Thoracic aorta (tissue), 2 donors: ENCODE results near the gene ENOX1. TPM values are rescaled to one million over a fixed set of nuclear protein-coding genes. Genes with fewer than 3 reads are reported as not detected.

ENCODE experiments used
- ATAC-seq: fragments of 150-250 bp; one replicate; pipeline ENCODE4 v1.8.0; 2017; ENCODE audit warnings: low read depth; ENCODE audit not compliant: insufficient number of reproducible peaks, low FRiP score
- DNase-seq: peaks from one replicate; pipeline ENCODE4 v3.0.0-alpha.2; 2020; ENCODE audit warnings: low spot score
- H3K27ac ChIP-seq, 2 donors: fragments of 200-600 bp; sonication (generic); 1 replicate in 1 of 2; 2 replicates in 1 of 2; pipeline ENCODE4 v1.5.1; 2016; ENCODE audit warnings: mild to moderate bottlenecking in 2 of 2, moderate library complexity in 2 of 2
- H3K27me3 ChIP-seq: fragments of 200-600 bp; sonication (generic); replicated peaks from 2 replicates; pipeline ENCODE4 v1.6.0; 2016; ENCODE audit warnings: mild to moderate bottlenecking; ENCODE audit not compliant: insufficient read depth
- H3K36me3 ChIP-seq: fragments of 200-600 bp; sonication (generic); one replicate; pipeline ENCODE4 v1.5.1; 2016
- H3K4me1 ChIP-seq, 2 donors: fragments of 200-600 bp; sonication (generic); 1 replicate in 1 of 2; 2 replicates in 1 of 2; pipeline versions ENCODE4 v1.5.1 to v1.6.0; 2016; ENCODE audit warnings: low read depth in 2 of 2, mild to moderate bottlenecking in 1 of 2; ENCODE audit not compliant: control insufficient read depth in 1 of 2
- H3K4me3 ChIP-seq: fragments of 200-600 bp; sonication (generic); 2 replicates; pipeline ENCODE4 v1.5.1; 2016; ENCODE audit warnings: mild to moderate bottlenecking
- H3K9me3 ChIP-seq: fragments of 200-600 bp; sonication (generic); 2 replicates; pipeline ENCODE4 v1.5.1; 2016
- total RNA-seq, 2 donors: library from RNA; depleted of rRNA; stranded (reverse); fragments of >200 nt; gene quantifications; one replicate each; pipeline versions ENCODE4 v1.1.0 to v1.2.3, GENCODE V29; 2016
- TF ChIP-seq, protein P1 (sequence below): fragments of 200-600 bp; sonication (generic); IDR thresholded peaks from one replicate; pipeline ENCODE4 v1.5.1; 2019; ENCODE audit warnings: antibody characterized with exemption

The ENOX1 gene
- total RNA-seq, 2 donors from 2014 or later = 0.41 to 2.3 TPM

DNA sequence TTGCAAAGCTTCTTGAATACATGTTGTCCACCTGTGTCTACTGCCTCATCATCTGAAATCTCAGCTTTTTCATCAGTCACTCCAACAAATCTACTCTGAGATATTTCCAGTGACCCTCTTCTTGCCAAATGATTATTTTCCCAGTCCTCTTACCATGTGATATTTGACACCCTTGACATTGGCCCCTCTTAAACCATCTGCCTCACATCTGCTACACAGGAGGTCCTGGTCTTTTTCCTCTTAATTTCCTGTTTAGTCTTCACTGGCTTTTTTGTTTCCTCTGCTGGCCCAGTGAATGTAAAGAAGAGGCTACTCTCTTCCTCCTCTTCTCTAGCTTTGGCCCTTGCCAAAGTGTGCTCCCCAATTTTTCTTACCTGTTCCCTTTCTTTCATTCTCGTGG, 544.7 kb downstream of the ENOX1 start:
- no peaks in the 10 kb centered on the region for H3K36me3 ChIP-seq
- ATAC-seq (no peak), DNase-seq (no peak)
- H3K4me3 ChIP-seq = no peak overlapping the region
- TF ChIP-seq, protein P1, sequence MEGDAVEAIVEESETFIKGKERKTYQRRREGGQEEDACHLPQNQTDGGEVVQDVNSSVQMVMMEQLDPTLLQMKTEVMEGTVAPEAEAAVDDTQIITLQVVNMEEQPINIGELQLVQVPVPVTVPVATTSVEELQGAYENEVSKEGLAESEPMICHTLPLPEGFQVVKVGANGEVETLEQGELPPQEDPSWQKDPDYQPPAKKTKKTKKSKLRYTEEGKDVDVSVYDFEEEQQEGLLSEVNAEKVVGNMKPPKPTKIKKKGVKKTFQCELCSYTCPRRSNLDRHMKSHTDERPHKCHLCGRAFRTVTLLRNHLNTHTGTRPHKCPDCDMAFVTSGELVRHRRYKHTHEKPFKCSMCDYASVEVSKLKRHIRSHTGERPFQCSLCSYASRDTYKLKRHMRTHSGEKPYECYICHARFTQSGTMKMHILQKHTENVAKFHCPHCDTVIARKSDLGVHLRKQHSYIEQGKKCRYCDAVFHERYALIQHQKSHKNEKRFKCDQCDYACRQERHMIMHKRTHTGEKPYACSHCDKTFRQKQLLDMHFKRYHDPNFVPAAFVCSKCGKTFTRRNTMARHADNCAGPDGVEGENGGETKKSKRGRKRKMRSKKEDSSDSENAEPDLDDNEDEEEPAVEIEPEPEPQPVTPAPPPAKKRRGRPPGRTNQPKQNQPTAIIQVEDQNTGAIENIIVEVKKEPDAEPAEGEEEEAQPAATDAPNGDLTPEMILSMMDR = no peak
- H3K9me3 ChIP-seq = no peaks in the 10 kb centered on the region
- H3K27me3 ChIP-seq = no peaks in the 10 kb centered on the region
- no peaks in the 10 kb centered on the region for H3K4me1 ChIP-seq
- H3K27ac ChIP-seq = no peak overlapping the region

GRCh38 chr13:43240278-43240677, 546.5 kb downstream of the ENOX1 start:
- TF ChIP-seq, protein P1 = no peak
- Histone ChIP-seq H3K27ac (no peak overlapping the region), H3K36me3 (no peaks in the 10 kb centered on the region), H3K4me1 (no peaks in the 10 kb centered on the region), H3K9me3 (no peaks in the 10 kb centered on the region), H3K27me3 (no peaks in the 10 kb centered on the region), H3K4me3 (no peak overlapping the region)
- DNase-seq (no peak), ATAC-seq (no peak)

DNA sequence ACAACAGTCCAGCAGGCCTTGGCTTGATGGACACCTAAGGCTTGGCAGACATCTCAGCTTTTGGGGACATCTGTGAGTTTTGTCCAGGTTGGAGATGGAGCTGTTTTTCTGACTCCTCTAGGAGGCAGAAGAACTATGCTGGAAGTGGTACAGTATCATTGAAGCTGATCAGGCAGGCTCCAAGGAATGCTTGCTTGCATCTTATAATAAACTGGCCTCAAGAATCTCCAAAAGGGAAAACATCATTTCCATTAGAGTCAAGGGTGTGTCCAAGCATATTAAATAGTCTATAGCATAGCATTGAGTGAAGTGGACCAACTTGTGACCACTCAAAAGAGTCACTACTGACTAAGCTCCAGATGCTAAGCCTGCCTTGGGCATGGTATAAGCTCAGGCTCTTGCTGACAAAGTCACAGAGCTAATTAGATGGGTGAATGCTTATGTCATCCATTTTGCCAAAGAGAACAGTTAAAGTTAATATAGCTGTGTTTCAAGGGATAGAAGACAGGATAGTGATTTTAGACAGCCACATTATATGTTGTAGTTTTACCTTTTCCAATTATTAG, 547.4 kb downstream of the ENOX1 start:
- no peak for DNase-seq
- Histone ChIP-seq H3K4me3 (no peak overlapping the region), H3K27me3 (no peaks in the 10 kb centered on the region), H3K36me3 (no peaks in the 10 kb centered on the region), H3K4me1 (no peaks in the 10 kb centered on the region), H3K9me3 (no peaks in the 10 kb centered on the region), H3K27ac (no peak overlapping the region)
- TF ChIP-seq, protein P1 = no peak
- no peak for ATAC-seq

DNA sequence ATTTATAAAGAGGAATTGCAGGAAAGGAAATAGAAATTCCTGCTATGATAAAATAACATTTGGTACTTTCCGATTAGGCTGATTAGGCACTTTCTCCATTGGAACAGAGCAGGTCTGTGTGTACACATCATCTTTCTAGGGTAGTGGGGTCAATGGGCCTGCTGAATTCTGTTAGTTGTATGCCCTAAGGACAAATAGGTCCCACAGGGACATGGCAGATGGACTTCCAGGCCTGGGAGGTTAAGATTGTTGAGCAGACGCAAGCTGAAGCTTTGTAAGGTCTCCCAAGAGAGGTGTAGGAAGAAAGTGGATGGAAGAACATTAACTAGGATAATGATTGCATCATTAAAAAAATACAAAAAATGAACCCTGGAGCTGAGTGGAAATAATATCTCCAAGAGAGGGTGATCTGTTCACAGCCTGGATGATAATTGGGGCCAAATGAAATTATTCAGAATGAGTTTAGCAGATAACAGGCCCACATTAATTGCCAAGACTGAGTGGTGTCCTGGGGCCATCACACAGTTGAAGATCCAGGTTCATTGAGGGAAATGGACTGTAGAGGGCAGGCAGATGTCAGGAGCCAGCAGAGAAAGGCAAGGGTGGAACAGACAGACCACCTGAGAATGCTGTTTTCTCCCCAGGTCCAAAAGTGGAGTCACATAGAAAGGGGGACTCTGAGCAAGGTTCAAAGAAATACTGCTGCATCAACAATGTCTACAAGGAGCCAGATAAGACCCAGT, 548.3 kb downstream of the ENOX1 start:
- no peak for ATAC-seq
- Histone ChIP-seq H3K27me3 (no peaks in the 10 kb centered on the region), H3K9me3 (no peaks in the 10 kb centered on the region), H3K4me1 (no peaks in the 10 kb centered on the region), H3K27ac (no peak overlapping the region), H3K36me3 (no peaks in the 10 kb centered on the region), H3K4me3 (no peak overlapping the region)
- TF ChIP-seq, protein P1 = no peak
- DNase-seq = no peak

- H3K4me3 ChIP-seq = no peak overlapping the region
- TF ChIP-seq, protein P1 = no peak
- H3K36me3 ChIP-seq = no peaks in the 10 kb centered on the region
- H3K27ac ChIP-seq = no peak overlapping the region
- no peaks in the 10 kb centered on the region for H3K27me3 ChIP-seq
- no peaks in the 10 kb centered on the region for H3K9me3 ChIP-seq
- ATAC-seq = no peak
- DNase-seq = no peak
- H3K4me1 ChIP-seq = no peaks in the 10 kb centered on the region
These were observed 549.2 kb downstream of the ENOX1 start for GRCh38 chr13:43237616-43238015.
